IMR-90 (cell line): Measurements from ENCODE around the gene S100A2.

ENCODE experiments used
- CEBPB ChIP-seq: IDR thresholded peaks from 2 replicates; pipeline ENCODE4 v1.6.1; 2012; ENCODE audit warnings: low read depth, low read length, improper control_type of control experiment
- NFE2L2 ChIP-seq: fragments of 150-350 bp; IDR thresholded peaks from 2 replicates; pipeline ENCODE4 v1.6.1; 2016; ENCODE audit warnings: low read depth, mild to moderate bottlenecking, low read length
- POLR2A ChIP-seq: IDR thresholded peaks from 2 replicates; pipeline ENCODE4 v1.6.1; 2012; ENCODE audit warnings: mild to moderate bottlenecking, low read depth, low read length
- RAD21 ChIP-seq: IDR thresholded peaks from 2 replicates; pipeline ENCODE4 v1.6.1; 2012; ENCODE audit warnings: low read length, improper control_type of control experiment
- TF ChIP-seq, protein P1 (sequence below): conservative IDR thresholded peaks from 2 replicates; pipeline ENCODE4 v1.5.1; 2012; ENCODE audit warnings: mild to moderate bottlenecking, low read depth, low read length, improper control_type of control experiment

DNA sequence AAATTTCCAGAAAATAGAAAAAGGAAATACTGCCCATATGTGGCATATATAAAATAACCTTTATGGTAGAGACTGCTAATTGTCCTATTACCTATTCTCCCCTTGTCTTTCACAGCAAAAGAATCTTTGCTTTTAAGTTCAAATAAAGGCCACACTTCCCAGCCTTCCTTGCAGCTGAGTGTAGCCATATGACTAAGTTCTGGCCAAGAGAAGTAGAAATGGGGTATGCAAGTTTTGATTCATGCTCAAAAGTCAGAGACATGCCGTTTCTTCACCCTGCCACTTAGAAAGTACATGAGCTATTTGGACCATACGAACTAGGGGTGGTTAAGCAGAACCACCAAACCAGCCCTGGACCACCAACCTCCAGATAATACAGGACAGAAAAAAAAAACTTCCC, 18.3 kb upstream of the S100A2 start:
- TF ChIP-seq NFE2L2 (no peak), CEBPB (no peak), POLR2A (no peak), RAD21 (no peak)
- TF ChIP-seq, protein P1, sequence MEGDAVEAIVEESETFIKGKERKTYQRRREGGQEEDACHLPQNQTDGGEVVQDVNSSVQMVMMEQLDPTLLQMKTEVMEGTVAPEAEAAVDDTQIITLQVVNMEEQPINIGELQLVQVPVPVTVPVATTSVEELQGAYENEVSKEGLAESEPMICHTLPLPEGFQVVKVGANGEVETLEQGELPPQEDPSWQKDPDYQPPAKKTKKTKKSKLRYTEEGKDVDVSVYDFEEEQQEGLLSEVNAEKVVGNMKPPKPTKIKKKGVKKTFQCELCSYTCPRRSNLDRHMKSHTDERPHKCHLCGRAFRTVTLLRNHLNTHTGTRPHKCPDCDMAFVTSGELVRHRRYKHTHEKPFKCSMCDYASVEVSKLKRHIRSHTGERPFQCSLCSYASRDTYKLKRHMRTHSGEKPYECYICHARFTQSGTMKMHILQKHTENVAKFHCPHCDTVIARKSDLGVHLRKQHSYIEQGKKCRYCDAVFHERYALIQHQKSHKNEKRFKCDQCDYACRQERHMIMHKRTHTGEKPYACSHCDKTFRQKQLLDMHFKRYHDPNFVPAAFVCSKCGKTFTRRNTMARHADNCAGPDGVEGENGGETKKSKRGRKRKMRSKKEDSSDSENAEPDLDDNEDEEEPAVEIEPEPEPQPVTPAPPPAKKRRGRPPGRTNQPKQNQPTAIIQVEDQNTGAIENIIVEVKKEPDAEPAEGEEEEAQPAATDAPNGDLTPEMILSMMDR, result no peak
